Fibroblast of upper back skin (primary cell): Measurements from ENCODE around the gene TMPRSS6.

Experiments used
- DNase-seq: peaks from one replicate; pipeline ENCODE4 v3.0.0-alpha.2; 2013

TMPRSS6 gene

DNA sequence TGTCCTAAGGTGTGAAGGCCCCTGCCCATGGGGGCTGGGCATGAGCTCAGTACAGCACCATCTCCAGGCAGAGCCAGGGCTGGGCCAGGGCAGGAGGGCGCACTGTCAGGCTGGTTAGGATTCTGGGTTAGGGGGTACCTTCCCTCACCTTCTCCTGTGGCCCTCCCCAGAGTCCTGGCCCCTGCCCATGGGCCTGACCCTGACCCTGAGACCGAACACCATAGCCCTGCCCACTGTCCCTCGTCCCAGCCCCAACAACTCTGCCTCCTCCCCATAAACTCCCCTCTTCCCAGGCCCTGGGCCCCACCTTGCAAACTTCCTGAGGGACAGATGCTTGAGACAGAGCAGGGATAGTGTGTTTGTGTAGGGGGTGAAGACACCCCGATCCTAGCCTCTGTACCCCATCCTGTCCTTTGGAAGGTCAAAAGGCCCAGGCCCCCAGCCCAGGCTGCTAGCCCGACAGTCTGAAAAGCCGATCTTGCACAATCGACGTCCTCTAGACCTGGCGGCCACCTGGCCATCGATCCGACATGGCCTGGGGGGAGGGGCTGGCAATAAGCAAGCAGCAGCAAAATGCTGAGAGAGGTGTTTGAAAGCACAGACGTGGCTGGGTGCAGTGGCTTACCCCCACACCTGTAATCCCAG lies 2.7 kb upstream of the TMPRSS6 start:
- no peak for DNase-seq

DNA sequence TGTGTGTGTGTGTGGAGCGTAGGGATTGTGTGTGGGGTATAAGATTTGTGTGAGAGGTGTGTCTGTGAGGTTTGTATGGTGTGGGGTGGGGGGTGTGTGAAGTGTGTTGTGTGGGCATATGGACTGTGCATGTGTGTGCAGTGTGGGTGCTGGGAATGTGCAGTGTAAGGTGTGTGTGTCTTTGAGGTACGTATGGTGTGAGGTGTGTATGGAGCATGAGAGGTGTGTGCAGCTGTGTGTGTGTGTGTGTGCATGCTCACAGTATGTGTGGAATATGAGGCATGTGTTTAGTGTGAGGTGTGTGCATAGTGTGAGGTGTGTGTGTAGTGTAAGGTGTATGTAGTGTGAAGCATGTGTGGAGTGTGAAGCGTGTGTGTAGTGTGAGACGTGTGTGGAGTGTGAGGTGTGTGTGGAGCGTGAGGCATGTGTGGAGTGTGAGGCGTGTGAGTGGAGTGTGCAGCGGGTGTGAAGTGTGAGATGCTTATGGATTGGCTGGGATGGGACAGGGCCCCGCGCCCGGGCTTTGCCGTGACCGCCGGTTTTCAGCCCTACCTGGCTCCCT lies 1.7 kb upstream of the TMPRSS6 start:
- DNase-seq, result no peak

DNA sequence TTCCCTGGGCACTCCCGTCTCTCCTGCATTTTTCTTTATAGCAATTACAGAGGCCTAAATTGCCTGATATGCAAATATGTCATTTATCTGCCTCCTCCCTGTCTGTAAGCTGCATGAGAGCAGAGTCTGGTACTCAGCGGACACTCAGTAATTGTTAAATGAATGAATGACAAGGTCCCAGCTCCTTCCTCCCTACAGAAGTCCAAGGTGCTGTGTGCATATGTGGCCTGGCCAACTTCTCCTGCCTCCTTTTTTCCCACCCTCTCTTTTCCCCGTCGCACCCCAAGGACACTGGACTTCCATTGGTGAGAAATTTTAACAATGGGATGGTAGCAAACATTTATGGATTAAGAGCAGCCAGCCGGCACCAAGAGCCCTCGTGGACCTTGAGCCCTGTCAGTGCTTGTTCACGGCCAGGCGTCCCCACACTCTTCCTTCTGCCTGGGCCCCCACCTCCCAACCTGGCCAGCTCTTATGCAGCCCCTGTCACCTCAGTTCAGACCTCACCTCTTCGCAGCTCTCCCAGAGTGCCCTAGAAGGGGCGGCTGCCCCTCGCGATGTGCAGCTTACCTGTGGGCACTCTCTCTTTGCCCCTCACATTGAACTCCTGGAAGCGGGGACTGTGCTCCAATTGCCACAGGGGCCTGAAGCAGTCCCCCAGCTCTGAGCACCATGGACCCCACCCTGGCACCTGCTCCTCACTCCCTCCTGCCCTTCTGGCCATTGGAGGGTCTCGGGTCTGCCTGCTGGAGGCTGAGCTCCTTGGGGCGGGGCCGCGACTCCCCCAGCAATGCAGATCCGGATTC lies 1.5 kb downstream of the TMPRSS6 start:
- no peak for DNase-seq

GRCh38 chr22:37105990-37106389 lies 3.5 kb downstream of the TMPRSS6 start:
- no peak for DNase-seq

DNA sequence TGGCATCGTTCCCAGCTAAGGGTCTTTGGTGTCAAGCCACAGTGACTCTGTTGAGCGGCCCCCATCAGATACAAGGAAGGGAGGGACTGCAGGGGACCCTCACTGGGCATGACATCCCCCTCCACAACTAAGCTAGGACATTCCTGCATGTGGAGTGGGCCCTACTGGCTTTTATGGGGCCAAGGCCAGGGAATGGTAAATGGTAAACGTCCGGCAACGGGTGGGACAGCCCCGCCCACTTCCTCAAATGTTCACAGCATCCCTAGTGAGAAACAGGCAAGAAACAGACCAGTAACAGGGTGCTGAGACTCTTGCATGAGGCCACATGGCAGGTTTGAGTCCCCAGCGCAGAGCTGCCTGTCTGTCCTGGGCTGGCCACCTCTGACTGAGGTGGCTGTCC lies 4.4 kb downstream of the TMPRSS6 start:
- no peak for DNase-seq

- DNase-seq, result no peak
Observed at GRCh38 chr22:37103656-37104452, 5.7 kb downstream of the TMPRSS6 start.

GRCh38 chr22:37103151-37103550 lies 6.4 kb downstream of the TMPRSS6 start:
- no peak for DNase-seq

DNA sequence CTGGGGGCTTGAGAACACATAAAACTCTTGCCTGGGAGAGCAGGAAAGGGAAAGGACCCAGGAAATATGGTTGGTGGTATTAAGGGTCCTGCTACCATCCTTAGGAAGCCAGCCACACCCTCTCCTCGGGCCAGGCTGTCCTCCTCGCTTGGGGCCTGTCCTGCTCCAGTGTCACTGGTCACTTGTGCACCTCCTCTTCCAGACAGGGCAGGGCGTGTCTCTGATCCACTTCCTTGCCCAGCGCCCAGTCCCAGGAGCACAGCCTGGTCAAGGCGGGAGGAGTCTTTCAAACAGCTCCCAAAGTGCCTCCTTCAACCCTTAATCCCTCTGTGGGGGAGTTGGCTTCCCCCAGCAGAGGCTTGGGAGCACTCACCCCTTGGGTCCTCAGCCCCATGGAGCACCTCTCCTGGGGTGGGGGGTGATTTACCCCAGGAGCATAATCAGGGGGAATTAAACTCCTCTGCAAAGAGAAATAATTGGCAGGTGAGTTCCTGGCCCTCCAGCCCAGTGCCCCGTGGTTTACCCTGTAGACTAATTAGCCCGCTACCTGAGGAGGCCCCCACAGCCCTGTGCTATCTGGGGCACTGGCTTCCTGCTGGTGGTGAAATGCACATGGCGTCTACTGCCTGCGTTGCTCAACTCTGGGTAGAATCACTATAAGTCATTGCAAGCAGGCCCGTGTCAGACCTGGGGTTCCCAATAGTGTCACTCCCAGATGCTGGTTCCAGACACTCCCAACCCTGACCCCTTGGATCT lies 8.0 kb downstream of the TMPRSS6 start:
- no peak for DNase-seq

GRCh38 chr22:37100589-37101127 lies 8.9 kb downstream of the TMPRSS6 start:
- no peak for DNase-seq

- no peak for DNase-seq
Observed at GRCh38 chr22:37098976-37099591, 10.4 kb downstream of the TMPRSS6 start.

DNA sequence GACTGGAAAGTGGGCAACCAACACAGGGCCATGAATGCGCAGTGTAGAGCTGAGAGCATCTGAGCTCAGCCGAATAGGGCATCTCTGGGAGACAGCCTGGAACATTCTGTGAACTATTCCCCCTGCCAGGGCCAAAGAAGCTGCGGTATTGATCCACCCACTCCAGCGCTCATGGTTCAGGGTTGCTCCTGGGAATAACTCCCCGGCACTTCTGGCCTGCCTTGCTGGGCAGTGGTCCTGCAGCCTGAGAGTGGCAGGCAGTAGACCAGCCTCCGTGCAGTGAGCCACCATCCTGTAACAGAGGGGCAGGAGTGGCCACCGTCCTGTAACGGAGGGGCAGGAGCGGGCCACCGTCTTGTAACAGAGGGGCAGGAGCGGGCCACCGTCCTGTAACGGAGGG lies 12.2 kb downstream of the TMPRSS6 start:
- DNase-seq, result no peak

- DNase-seq, result no peak
Observed at GRCh38 chr22:37095113-37095512, 14.4 kb downstream of the TMPRSS6 start.

DNA sequence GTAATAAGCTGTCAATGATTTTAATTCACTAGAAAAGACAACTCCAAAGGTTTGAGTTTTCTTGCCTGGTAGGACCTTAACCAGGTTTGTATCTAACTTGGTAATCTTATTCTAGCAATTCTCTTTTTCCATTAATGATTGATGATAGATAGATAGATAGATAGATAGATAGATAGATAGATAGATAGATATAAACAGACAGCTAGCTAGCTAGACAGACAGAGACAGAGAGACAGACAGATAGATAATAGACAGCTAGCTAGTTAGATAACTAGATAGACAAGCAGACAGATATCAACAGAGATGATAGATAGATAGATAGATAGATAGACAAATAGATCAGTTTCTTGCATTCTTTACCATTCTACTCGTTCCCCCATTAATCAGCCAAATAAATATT lies 15.3 kb downstream of the TMPRSS6 start:
- DNase-seq, result no peak

- DNase-seq, result no peak
Observed at GRCh38 chr22:37092997-37093396, 16.5 kb downstream of the TMPRSS6 start.

- DNase-seq, result no peak
Observed at GRCh38 chr22:37091994-37092393, 17.5 kb downstream of the TMPRSS6 start.

DNA sequence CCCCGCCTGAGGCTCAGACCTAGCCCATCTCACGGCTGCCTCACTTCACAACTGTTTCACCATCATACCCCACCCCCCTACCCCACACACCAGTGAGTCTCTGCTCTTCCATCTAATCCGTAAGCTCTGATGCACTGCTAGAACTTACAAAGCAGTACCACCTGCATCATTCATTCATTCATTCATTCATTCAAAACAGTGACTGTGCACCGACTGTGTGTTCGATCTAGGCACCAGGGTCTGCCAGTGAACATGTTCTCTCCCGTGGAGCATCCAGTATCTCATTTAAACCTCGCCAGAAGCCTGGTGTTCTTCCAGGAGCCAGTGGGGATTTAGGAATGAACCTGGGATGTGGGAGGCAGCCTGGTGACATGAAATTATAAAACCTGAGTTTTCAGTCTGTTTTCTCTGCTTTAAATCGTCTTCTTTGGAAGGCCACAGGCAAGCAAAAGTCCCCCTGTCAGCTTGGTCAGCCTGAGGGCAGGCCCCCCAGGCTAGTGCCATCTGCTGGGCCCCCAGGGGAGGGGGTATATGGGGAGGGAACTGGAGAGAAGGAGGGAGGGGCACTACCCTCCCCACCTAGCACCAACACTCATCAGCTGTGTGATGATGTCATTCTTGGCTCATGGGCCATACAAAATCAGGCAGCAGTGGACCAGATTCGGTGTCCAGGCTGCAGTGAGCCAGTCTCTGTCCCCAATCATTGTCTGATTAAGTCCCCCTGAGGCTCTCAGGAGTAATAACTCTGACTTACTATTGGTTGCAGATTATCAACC lies 18.4 kb downstream of the TMPRSS6 start:
- DNase-seq, result no peak

DNA sequence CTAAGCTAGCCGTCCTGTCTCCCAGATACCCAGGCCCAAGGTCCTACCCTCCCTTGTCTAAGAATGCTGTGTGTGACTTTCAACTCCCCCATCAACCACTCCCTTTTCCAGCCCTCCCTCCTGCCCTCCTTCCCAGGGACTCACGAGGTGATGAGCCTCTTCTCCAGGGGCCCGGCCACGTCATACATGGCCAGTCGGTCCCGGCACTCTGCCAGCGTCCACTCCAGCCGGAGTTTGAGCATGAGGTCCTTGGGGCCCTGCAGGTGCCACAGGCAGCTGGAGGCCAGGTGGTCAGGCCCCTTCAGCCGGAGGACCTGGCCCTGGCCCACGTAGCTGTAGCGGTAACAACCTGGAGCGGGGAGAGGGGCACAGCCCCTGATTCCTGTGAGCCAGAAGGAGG lies 20.1 kb downstream of the TMPRSS6 start:
- DNase-seq, result no peak

DNA sequence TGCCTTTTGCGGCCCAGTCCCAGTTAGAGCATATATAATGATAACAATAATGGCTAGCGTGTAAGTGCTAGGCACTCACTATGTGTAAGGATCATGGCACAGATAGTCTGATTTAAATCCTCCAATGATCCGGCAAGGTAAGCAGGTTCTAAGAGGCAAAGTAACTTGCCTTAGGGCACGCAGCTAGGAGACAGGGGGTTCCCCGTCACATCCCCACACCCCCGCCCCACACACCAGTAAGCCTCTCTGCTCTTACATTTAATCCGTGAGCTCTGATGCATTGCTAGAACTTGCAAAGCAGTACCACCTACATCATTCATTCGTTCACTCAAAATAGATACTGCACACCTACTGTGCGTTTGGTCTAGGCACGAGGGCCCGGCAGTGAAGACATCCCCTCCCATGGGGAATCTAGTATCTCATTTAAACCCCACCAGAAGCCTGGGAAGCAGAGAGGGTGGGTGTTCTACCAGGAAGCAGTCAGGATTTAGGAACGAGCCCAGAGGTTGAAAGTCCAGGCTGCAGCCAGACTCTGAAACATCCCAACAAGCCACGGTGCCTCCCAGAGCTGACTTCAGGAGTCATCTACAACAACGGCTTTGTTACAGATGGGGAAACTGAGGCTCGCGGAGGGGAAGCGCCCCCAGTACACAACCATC lies 20.6 kb downstream of the TMPRSS6 start:
- no peak for DNase-seq

DNA sequence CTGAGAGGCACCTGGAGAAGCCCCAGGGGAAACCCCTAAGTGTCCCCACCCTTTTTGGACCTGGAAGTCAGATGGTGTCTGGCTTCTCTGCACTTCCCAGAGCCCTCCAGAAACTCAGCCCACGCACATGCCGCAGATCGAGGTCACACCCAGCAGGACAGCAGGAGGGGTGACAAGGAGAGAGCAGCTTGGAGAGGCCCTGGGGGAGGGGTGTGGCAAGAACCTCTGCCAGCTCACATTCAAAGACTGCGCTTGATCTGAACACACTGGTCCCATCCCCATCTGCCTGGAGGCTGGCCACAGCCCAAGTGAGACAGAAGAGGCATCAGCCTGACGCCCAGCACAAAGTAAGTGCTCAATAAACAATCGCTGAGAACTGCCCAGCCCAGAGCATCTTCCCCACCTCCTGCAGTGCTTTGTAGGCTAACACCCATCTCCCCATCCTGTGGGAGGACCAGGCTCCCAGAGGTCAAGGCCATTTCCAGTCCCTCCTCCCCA lies 21.4 kb downstream of the TMPRSS6 start:
- peak; percentile 5 for DNase-seq

DNA sequence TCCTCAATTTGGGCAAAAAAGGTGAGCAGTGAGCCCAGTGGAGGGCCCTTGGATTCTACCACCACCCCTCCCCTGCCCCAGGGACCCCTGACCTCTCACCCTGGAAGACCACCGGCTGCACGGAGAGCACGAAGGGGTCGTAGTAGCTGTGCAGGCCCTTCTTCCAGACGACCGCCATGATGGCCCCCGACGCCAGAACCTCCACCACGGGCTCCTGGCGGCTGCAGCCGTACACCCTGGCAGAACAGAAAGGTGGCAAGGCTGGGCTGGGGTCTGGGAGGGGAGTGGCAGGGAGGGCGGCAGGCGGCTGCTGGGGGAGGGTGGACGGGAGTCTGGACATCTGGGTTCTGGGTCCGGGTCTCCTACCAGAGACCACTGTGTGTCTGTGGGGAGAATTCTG lies 23.3 kb downstream of the TMPRSS6 start:
- DNase-seq, result no peak
